Neural progenitor cell (in vitro differentiated cells): ENCODE results near the gene KCNC3.

Experiments used
- CTCF ChIP-seq: fragments of 200-600 bp; sonication (generic); IDR thresholded peaks from 2 replicates; pipeline ENCODE4 v1.5.1; 2017; ENCODE audit warnings: antibody characterized with exemption, mild to moderate bottlenecking
- EZH2 ChIP-seq: fragments of 200-600 bp; sonication (generic); IDR thresholded peaks from 2 replicates; pipeline ENCODE4 v1.6.1; 2017; ENCODE audit warnings: antibody characterized with exemption, mild to moderate bottlenecking, moderate library complexity
- EZH2phosphoT487 ChIP-seq: fragments of 200-600 bp; sonication (generic); IDR thresholded peaks from 2 replicates; pipeline ENCODE4 v1.6.1; 2017; ENCODE audit warnings: antibody characterized with exemption

- TF ChIP-seq CTCF, result no peak
- no peak for TF ChIP-seq EZH2
- TF ChIP-seq EZH2phosphoT487, result no peak
Observed at GRCh38 chr19:50263176-50263575, 66.0 kb downstream of the KCNC3 start.
